Measurements from ENCODE around the gene CCDC32. TPM values are rescaled to one million over a fixed set of nuclear protein-coding genes. Genes with fewer than 3 reads are reported as not detected.

CCDC32 gene
- total RNA-seq, 1 donor from 2014 or later = 22.5 TPM

- H3K27ac Mint-ChIP-seq (ENCODE audit: unreplicated experiment) = no peak overlapping the region
- DNase-seq (ENCODE audit: low spot score) = no peak
- peak; percentile 41 for TF ChIP-seq CTCF (IDR thresholded peaks at IDR 0.05)
- H3K4me1 Mint-ChIP-seq (ENCODE audit: low read depth) = peaks cover 41% of the 10 kb centered on the region
- H3K4me3 Mint-ChIP-seq (ENCODE audit: unreplicated experiment) = no peak overlapping the region
- H3K9me3 Mint-ChIP-seq (ENCODE audit: low read depth) = no peaks in the 10 kb centered on the region
- H3K27me3 Mint-ChIP-seq (ENCODE audit: low read depth) = no peaks in the 10 kb centered on the region
- no peaks in the 10 kb centered on the region for H3K36me3 Mint-ChIP-seq (ENCODE audit: low read depth)
Observed at GRCh38 chr15:40567111-40567510, 2.3 kb upstream of the CCDC32 start.

- Mint-ChIP-seq H3K36me3 (ENCODE audit: low read depth) (peaks cover 3% of the 10 kb centered on the region), H3K27ac (ENCODE audit: unreplicated experiment) (peak overlapping the region; percentile 100), H3K4me1 (ENCODE audit: low read depth) (peaks cover 39% of the 10 kb centered on the region), H3K9me3 (ENCODE audit: low read depth) (no peaks in the 10 kb centered on the region), H3K27me3 (ENCODE audit: low read depth) (no peaks in the 10 kb centered on the region), H3K4me3 (ENCODE audit: unreplicated experiment) (peak overlapping the region; percentile 94)
- DNase-seq (ENCODE audit: low spot score) = no peak
- no peak for TF ChIP-seq CTCF (IDR thresholded peaks at IDR 0.05)
Observed at GRCh38 chr15:40565333-40566238, 744 bp upstream of the CCDC32 start.

- peaks cover 9% of the 10 kb centered on the region for H3K36me3 Mint-ChIP-seq (ENCODE audit: low read depth)
- no peak overlapping the region for H3K27ac Mint-ChIP-seq (ENCODE audit: unreplicated experiment)
- peaks cover 24% of the 10 kb centered on the region for H3K4me1 Mint-ChIP-seq (ENCODE audit: low read depth)
Observed at GRCh38 chr15:40563426-40563825, 1.4 kb downstream of the CCDC32 start.

GRCh38 chr15:40562691-40563090, 2.2 kb downstream of the CCDC32 start:
- Mint-ChIP-seq H3K27me3 (ENCODE audit: low read depth) (no peaks in the 10 kb centered on the region), H3K36me3 (ENCODE audit: low read depth) (peaks cover 10% of the 10 kb centered on the region), H3K27ac (ENCODE audit: unreplicated experiment) (no peak overlapping the region), H3K9me3 (ENCODE audit: low read depth) (no peaks in the 10 kb centered on the region), H3K4me3 (ENCODE audit: unreplicated experiment) (no peak overlapping the region), H3K4me1 (ENCODE audit: low read depth) (peaks cover 24% of the 10 kb centered on the region)
- no peak for DNase-seq (ENCODE audit: low spot score)
- no peak for TF ChIP-seq CTCF (IDR thresholded peaks at IDR 0.05)

More at GRCh38 chr15:40563426-40563825, 1.4 kb downstream of the CCDC32 start:
- no peaks in the 10 kb centered on the region for H3K27me3 Mint-ChIP-seq (ENCODE audit: low read depth)
- no peaks in the 10 kb centered on the region for H3K9me3 Mint-ChIP-seq (ENCODE audit: low read depth)
- no peak for DNase-seq (ENCODE audit: low spot score)
- no peak for TF ChIP-seq CTCF (IDR thresholded peaks at IDR 0.05)
- peak overlapping the region; percentile 19 for H3K4me3 Mint-ChIP-seq (ENCODE audit: unreplicated experiment)

- no peak for DNase-seq (ENCODE audit: low spot score)
- no peaks in the 10 kb centered on the region for H3K9me3 Mint-ChIP-seq (ENCODE audit: low read depth)
- no peaks in the 10 kb centered on the region for H3K27me3 Mint-ChIP-seq (ENCODE audit: low read depth)
- peaks cover 16% of the 10 kb centered on the region for H3K4me1 Mint-ChIP-seq (ENCODE audit: low read depth)
- no peak overlapping the region for H3K4me3 Mint-ChIP-seq (ENCODE audit: unreplicated experiment)
- H3K36me3 Mint-ChIP-seq (ENCODE audit: low read depth) = peaks cover 16% of the 10 kb centered on the region
- H3K27ac Mint-ChIP-seq (ENCODE audit: unreplicated experiment) = no peak overlapping the region
- TF ChIP-seq CTCF (IDR thresholded peaks at IDR 0.05) = no peak
Observed at GRCh38 chr15:40558952-40559742, 5.7 kb downstream of the CCDC32 start.

All from chondrocyte (in vitro differentiated cells).